Heart left ventricle (tissue), 16 donors: ENCODE data around the gene OR12D1. TPM values are rescaled to one million over a fixed set of nuclear protein-coding genes. Genes with fewer than 3 reads are reported as not detected.

Experiments
- ATAC-seq, 4 donors: fragments of 200-7000 bp; cut with Tn5 transposase; one replicate each; pipeline ENCODE4 v1.9.1; 2020 to 2022; ENCODE audit warnings: moderate library complexity in 4 of 4, mild to moderate bottlenecking in 3 of 4, moderate number of reproducible peaks in 1 of 4
- DNase-seq, 5 donors: peaks; one replicate each; pipeline ENCODE4 v3.0.0-alpha.2; 2020
- H3K27ac ChIP-seq, 12 donors: fragments of 200-600 bp; sonication (generic) in 4 of 12; one replicate each; pipeline versions ENCODE4 v1.5.0 to v1.8.0; 2016 to 2022; ENCODE audit warnings: mild to moderate bottlenecking in 2 of 12
- H3K27me3 ChIP-seq, 9 donors: fragments of 200-600 bp; sonication (generic) in 2 of 9; one replicate each; pipeline versions ENCODE4 v1.5.1 to v1.8.0; 2016 to 2022; ENCODE audit warnings: mild to moderate bottlenecking in 3 of 9
- H3K36me3 ChIP-seq, 9 donors: fragments of 200-600 bp; sonication (generic) in 2 of 9; one replicate each; pipeline versions ENCODE4 v1.5.0 to v1.8.0; 2018 to 2022; ENCODE audit warnings: mild to moderate bottlenecking in 2 of 9
- H3K4me1 ChIP-seq, 12 donors: fragments of 200-600 bp; sonication (generic) in 4 of 12; one replicate each; pipeline versions ENCODE4 v1.5.0 to v1.8.0; 2016 to 2022; ENCODE audit warnings: mild to moderate bottlenecking in 3 of 12
- H3K4me3 ChIP-seq, 12 donors: fragments of 200-600 bp; sonication (generic) in 4 of 12; one replicate each; pipeline versions ENCODE4 v1.5.0 to v1.8.0; 2017 to 2022; ENCODE audit warnings: mild to moderate bottlenecking in 9 of 12, moderate library complexity in 4 of 12
- H3K9me3 ChIP-seq, 12 donors: fragments of 200-600 bp; sonication (generic) in 4 of 12; one replicate each; pipeline versions ENCODE4 v1.5.0 to v1.8.0; 2016 to 2022; ENCODE audit warnings: mild to moderate bottlenecking in 1 of 12
- CTCF ChIP-seq, 12 donors: fragments of 200-600 bp; sonication (generic) in 4 of 12; IDR thresholded peaks; one replicate each; pipeline versions ENCODE4 v1.5.0 to v1.8.0; 2018 to 2022; ENCODE audit warnings: antibody characterized with exemption in 12 of 12, mild to moderate bottlenecking in 5 of 12
- POLR2A ChIP-seq, 2 donors: fragments of 450-650 bp; IDR thresholded peaks; one replicate each; pipeline ENCODE4 v1.6.1; 2017; ENCODE audit warnings: antibody characterized with exemption in 2 of 2, mild to moderate bottlenecking in 2 of 2, moderate library complexity in 2 of 2
- WGBS, 4 donors: extraction: QIAGEN DNeasy Blood & Tissue Kit in 2 of 4; methylation state at CpG; one replicate each; pipeline versions ENCODE4 v1.1.5 to v1.1.7; 2013 to 2018; 5-methylcytosine and 5-hydroxymethylcytosine counted together
- intact Hi-C, 10 donors: fragments of 100-400 bp; cut with DNase I; formaldehyde crosslinking; loops; one replicate each; pipeline versions ENCODE4 v1.11.1 to v1.14.2; 2022
- polyA plus RNA-seq, 2 donors: library from polyadenylated mRNA; stranded (reverse); fragments of 200-250 nt; gene quantifications; one replicate each; pipeline ENCODE4 v1.2.3, GENCODE V29; 2013
- total RNA-seq, 9 donors: library from RNA; depleted of rRNA in 2 of 9; stranded (reverse); fragments of >200 nt in 2 of 9; fragmentation: NEBNext Ultra II Directional in 3 of 9; extraction: Animal tissue kit (Norgen Biotek cat#: 25700) in 3 of 9; gene quantifications; one replicate each; pipeline versions ENCODE4 v1.1.0 to v1.2.4, GENCODE V29; 2016 to 2023
- donor health status: ischemic (EF 13 %, LVEDD 7.1; RV severe dilation, severe dysfunction).
- donor health status: healthy with polysubstance abuse.
- donor health status: DM: no; HTN: yes; CAD: no.
- donor health status: DM: no; HTN: no; CAD: no.
- donor health status: ischemic (EF 25% LVEDD 6.9; RV normal size, moderate dysfunction).
- donor health status: ischemic (EF 25% LVEDD 5.7; RV mildly dilated, moderate dysfunction).
- donor health status: healthy.
- donor health status: DM: yes; HTN: yes; CAD: no.
- donor health status: ischemic (EF 35%, LVEDD 5.7; RV mildly dilated, moderate dysfunction).
- donor health status: nonischemic (EF 11% LVEDD 7.7; RV severe dilation, severe dysfunction).
- donor health status: DM: yes; HTN: yes; CAD: no.
- donor health status: PGD.
- donor health status: ischemic (EF 29% LVEDD 5.4; RV normal size, mild dysfunction).
- donor health status: nonischemic (EF 23%, LVEDD 6.1; RV moderate dilation, normal function).

The OR12D1 gene
- total and polyA plus RNA-seq, 11 donors: not detected

GRCh38 chr6:29388533-29388932 lies 26.2 kb upstream of the OR12D1 start:
- Histone ChIP-seq H3K9me3 (no peaks in the 10 kb centered on the region), H3K4me3 (no peak overlapping the region), H3K4me1 (no peaks in the 10 kb centered on the region), H3K27me3 (peaks cover 0 to 3% (median 0%) of the 10 kb centered on the region in 9 donors), H3K36me3 (no peaks in the 10 kb centered on the region), H3K27ac (no peak overlapping the region)
- TF ChIP-seq CTCF (IDR thresholded peaks at IDR 0.05) (no peak), POLR2A (IDR thresholded peaks at IDR 0.05) (no peak)
- 37 to 65% (median 62%) methylated on average over 4 of the region's 4 CpGs for WGBS, 4 donors
- no peak for ATAC-seq
- intact Hi-C loops: no loop called here
- no peak for DNase-seq

GRCh38 chr6:29395331-29395730 lies 19.4 kb upstream of the OR12D1 start, which contains the start of gene OR12D2:
OR12D2 (plus strand) TSS chr6:29395631; CDS start chr6:29396700, 1,069 bp downstream.
- Histone ChIP-seq H3K27ac (no peak within 1 kb of the TSS), H3K4me3 (no peak within 1 kb of the TSS), H3K4me1 (no peaks in the 10 kb centered on the region), H3K36me3 (no peaks in the 10 kb centered on the region), H3K9me3 (no peaks in the 10 kb centered on the region), H3K27me3 (peaks cover 0 to 9% (median 0%) of the 10 kb centered on the region in 9 donors)
- DNase-seq (no peak), ATAC-seq (no peak)
- TF ChIP-seq CTCF (IDR thresholded peaks at IDR 0.05) (no peak), POLR2A (IDR thresholded peaks at IDR 0.05) (no peak)
- intact Hi-C loops: no loop called here

GRCh38 chr6:29399525-29399924 lies 15.2 kb upstream of the OR12D1 start:
- DNase-seq: no peak
- Histone ChIP-seq H3K9me3 (no peaks in the 10 kb centered on the region), H3K27ac (no peak overlapping the region), H3K36me3 (no peaks in the 10 kb centered on the region), H3K4me3 (no peak overlapping the region), H3K4me1 (no peaks in the 10 kb centered on the region), H3K27me3 (peaks cover 0 to 11% (median 0%) of the 10 kb centered on the region in 9 donors)
- intact Hi-C loops: no loop called here
- ATAC-seq: no peak
- WGBS, 4 donors: 50 to 79% (median 61%) methylated on average over 2 of the region's 2 CpGs
- no peak for TF ChIP-seq POLR2A (IDR thresholded peaks at IDR 0.05)

- ATAC-seq (no peak), DNase-seq (no peak)
- no peaks in the 10 kb centered on the region for H3K4me1 ChIP-seq
- H3K27me3 ChIP-seq: peaks cover 0 to 7% (median 0%) of the 10 kb centered on the region in 9 donors
- H3K36me3 ChIP-seq: no peaks in the 10 kb centered on the region
- peaks cover 0 to 10% (median 0%) of the 10 kb centered on the region in 12 donors for H3K9me3 ChIP-seq
- TF ChIP-seq POLR2A (IDR thresholded peaks at IDR 0.05): no peak
- TF ChIP-seq CTCF (IDR thresholded peaks at IDR 0.05): no peak
- WGBS, 4 donors: 44 to 89% (median 71%) methylated on average over 1 of the region's 1 CpG
- H3K27ac ChIP-seq: no peak overlapping the region
- H3K4me3 ChIP-seq: no peak overlapping the region
- intact Hi-C loops: no loop called here
These were observed 10.9 kb upstream of the OR12D1 start for GRCh38 chr6:29403801-29404200.

- no peak for DNase-seq
- TF ChIP-seq POLR2A (IDR thresholded peaks at IDR 0.05) (no peak), CTCF (IDR thresholded peaks at IDR 0.05) (no peak)
- Histone ChIP-seq H3K36me3 (no peaks in the 10 kb centered on the region), H3K9me3 (peaks cover 0 to 9% (median 0%) of the 10 kb centered on the region in 12 donors), H3K27me3 (peaks cover 0 to 6% (median 0%) of the 10 kb centered on the region in 9 donors), H3K4me1 (no peaks in the 10 kb centered on the region), H3K27ac (no peak overlapping the region), H3K4me3 (no peak overlapping the region)
- ATAC-seq: no peak
- 59 to 73% (median 67%) methylated on average over 3 of the region's 3 CpGs for WGBS, 4 donors
- intact Hi-C loops: no loop called here
These were observed 4.8 kb downstream of the OR12D1 start for GRCh38 chr6:29419516-29419915.
